ENCODE results near the gene MDK. TPM values are rescaled to one million over a fixed set of nuclear protein-coding genes. Genes with fewer than 3 reads are reported as not detected.
A peak's percentile ranks its signal among the peaks of the same experiment; 100 is the strongest.

Gene MDK
- 1,000 to 10,000 TPM in 1 of 2 donors, 100 to 1,000 TPM in 1; 644 to 1,502 TPM for total RNA-seq
- polyA plus RNA-seq (2013, experiment 1 of 2) = 1,103 TPM
- polyA plus RNA-seq (2013, experiment 2 of 2) = 1,014 TPM
- long read RNA-seq, experiment 1, transcript MDK-205 (5 exons, 1,166 nt) = minor isoform, 6 of 828 reads
- long read RNA-seq, experiment 1, transcript MDK-202 (5 exons, 951 nt) = minor isoform, 24 of 828 reads
- long read RNA-seq, experiment 1, transcript MDK-206 (4 exons, 1,026 nt) = minor isoform, 66 of 828 reads
- long read RNA-seq, experiment 1, transcript MDK-203 (5 exons, 828 nt) = major isoform, 620 of 828 reads
- long read RNA-seq, experiment 1, partial matches to known transcripts = 77 of 828 reads
- long read RNA-seq, experiment 1, other reads (novel, unspliced or antisense) = 35 of 828 reads
- long read RNA-seq, experiment 2, transcript MDK-203 (5 exons, 828 nt) = major isoform, 1,277 of 1,455 reads
- long read RNA-seq, experiment 2, transcript MDK-206 (4 exons, 1,026 nt) = minor isoform, 47 of 1,455 reads
- long read RNA-seq, experiment 2, transcript MDK-202 (5 exons, 951 nt) = minor isoform, 22 of 1,455 reads
- long read RNA-seq, experiment 2, transcript MDK-205 (5 exons, 1,166 nt) = minor isoform, 15 of 1,455 reads
- long read RNA-seq, experiment 2, partial matches to known transcripts = 39 of 1,455 reads
- long read RNA-seq, experiment 2, other reads (novel, unspliced or antisense) = 47 of 1,455 reads
- long read RNA-seq, experiment 3, transcript MDK-203 (5 exons, 828 nt) = major isoform, 340 of 408 reads
- long read RNA-seq, experiment 3, transcript MDK-206 (4 exons, 1,026 nt) = minor isoform, 18 of 408 reads
- long read RNA-seq, experiment 3, transcript MDK-205 (5 exons, 1,166 nt) = minor isoform, 15 of 408 reads
- long read RNA-seq, experiment 3, partial matches to known transcripts = 19 of 408 reads
- long read RNA-seq, experiment 3, other reads (novel, unspliced or antisense) = 12 of 408 reads
- long read RNA-seq, experiment 4, transcript MDK-202 (5 exons, 951 nt) = minor isoform, 32 of 2,567 reads
- long read RNA-seq, experiment 4, transcript MDK-203 (5 exons, 828 nt) = major isoform, 2,298 of 2,567 reads
- long read RNA-seq, experiment 4, transcript MDK-206 (4 exons, 1,026 nt) = minor isoform, 58 of 2,567 reads
- long read RNA-seq, experiment 4, transcript MDK-205 (5 exons, 1,166 nt) = minor isoform, 55 of 2,567 reads
- long read RNA-seq, experiment 4, partial matches to known transcripts = 38 of 2,567 reads
- long read RNA-seq, experiment 4, other reads (novel, unspliced or antisense) = 80 of 2,567 reads

GRCh38 chr11:46381048-46381818 lies at the start of gene MDK:
Gene MDK (plus strand): TSS chr11:46381669. CDS start chr11:46382058, 389 bp downstream.
- Histone ChIP-seq H3K27ac (ENCODE audit: low read depth, low read length) (peak within 1 kb of the TSS; percentile 90), H3K27me3 (ENCODE audit: control insufficient read depth, insufficient read depth, low read length, poor library complexity, severe bottlenecking) (peaks cover 19% of the 10 kb centered on the region), H3K9me3 (ENCODE audit: control insufficient read depth, low read length) (no peaks in the 10 kb centered on the region), H3K4me3 (ENCODE audit: low read length) (peak within 1 kb of the TSS; percentile 88), H3K36me3 (ENCODE audit: control insufficient read depth, insufficient read depth, low read length) (peaks cover 29% of the 10 kb centered on the region), H3K9ac (ENCODE audit: extremely low read depth, low read length, poor library complexity, severe bottlenecking) (peak within 1 kb of the TSS; percentile 83), H3K4me1 (ENCODE audit: control insufficient read depth, insufficient read depth, low read length) (peaks cover 3% of the 10 kb centered on the region)
- Mint-ChIP-seq H3K9me3 (no peaks in the 10 kb centered on the region), H3K27ac (peak within 1 kb of the TSS; percentile 86), H3K36me3 (ENCODE audit: low read depth) (peaks cover 29% of the 10 kb centered on the region), H3K4me3 (peak within 1 kb of the TSS; percentile 82), H3K4me1 (peaks cover 5% of the 10 kb centered on the region), H3K27me3 (ENCODE audit: insufficient read depth) (peaks cover 30% of the 10 kb centered on the region)
- no peak for TF ChIP-seq CTCF (conservative IDR thresholded peaks at IDR 0.05)
- WGBS, 2 experiments (ENCODE audit: insufficient coverage in 1 of 2, insufficient read length in 1 of 2) = 0% methylated on average over 13 to 77 of the region's 96 CpGs
- peak; percentile 90 for DNase-seq

- Histone ChIP-seq H3K4me1 (ENCODE audit: control insufficient read depth, insufficient read depth, low read length) (peaks cover 6% of the 10 kb centered on the region), H3K9ac (ENCODE audit: extremely low read depth, low read length, poor library complexity, severe bottlenecking) (no peak overlapping the region), H3K4me3 (ENCODE audit: low read length) (peak overlapping the region; percentile 66), H3K36me3 (ENCODE audit: control insufficient read depth, insufficient read depth, low read length) (no peaks in the 10 kb centered on the region), H3K27me3 (ENCODE audit: control insufficient read depth, insufficient read depth, low read length, poor library complexity, severe bottlenecking) (peaks cover 73% of the 10 kb centered on the region), H3K9me3 (ENCODE audit: control insufficient read depth, low read length) (no peaks in the 10 kb centered on the region), H3K27ac (ENCODE audit: low read depth, low read length) (no peak overlapping the region)
- Mint-ChIP-seq H3K27ac (no peak overlapping the region), H3K4me1 (peaks cover 15% of the 10 kb centered on the region), H3K27me3 (ENCODE audit: insufficient read depth) (peaks cover 81% of the 10 kb centered on the region), H3K4me3 (peak overlapping the region; percentile 50), H3K9me3 (no peaks in the 10 kb centered on the region), H3K36me3 (ENCODE audit: low read depth) (no peaks in the 10 kb centered on the region)
- no peak for TF ChIP-seq CTCF (conservative IDR thresholded peaks at IDR 0.05)
- WGBS, 2 experiments (ENCODE audit: insufficient coverage in 1 of 2, insufficient read length in 1 of 2) = 32 to 45% methylated on average over 7 to 8 of the region's 8 CpGs
- no peak for DNase-seq
Observed at GRCh38 chr11:46332093-46332567, 49.3 kb upstream of the MDK start.

Data from endodermal cell (in vitro differentiated cells).